ENCODE measurements around the gene S100A11.
A peak's percentile ranks its signal among the peaks of the same experiment; 100 is the strongest.

S100A11 gene

DNA sequence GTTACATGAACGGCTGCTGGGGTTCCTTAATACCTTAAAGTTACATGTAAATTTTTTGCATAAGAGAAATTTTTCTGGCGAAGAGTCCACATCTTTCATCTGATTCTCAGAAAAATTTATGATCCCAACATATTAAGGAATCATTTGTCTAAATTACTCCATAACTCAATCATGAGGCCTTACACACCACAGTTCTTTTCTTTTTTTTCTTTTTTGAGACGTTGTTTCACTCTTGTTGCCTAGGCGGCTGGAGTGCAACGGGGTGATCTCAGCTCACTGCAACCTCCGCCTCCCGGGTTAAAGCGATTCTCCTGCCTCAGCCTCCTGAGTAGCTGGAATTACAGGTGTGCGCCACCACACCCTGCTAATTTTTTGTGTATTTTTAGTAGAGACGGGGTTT, 2.1 kb upstream of the S100A11 start:
- no peak for DNase-seq

DNA sequence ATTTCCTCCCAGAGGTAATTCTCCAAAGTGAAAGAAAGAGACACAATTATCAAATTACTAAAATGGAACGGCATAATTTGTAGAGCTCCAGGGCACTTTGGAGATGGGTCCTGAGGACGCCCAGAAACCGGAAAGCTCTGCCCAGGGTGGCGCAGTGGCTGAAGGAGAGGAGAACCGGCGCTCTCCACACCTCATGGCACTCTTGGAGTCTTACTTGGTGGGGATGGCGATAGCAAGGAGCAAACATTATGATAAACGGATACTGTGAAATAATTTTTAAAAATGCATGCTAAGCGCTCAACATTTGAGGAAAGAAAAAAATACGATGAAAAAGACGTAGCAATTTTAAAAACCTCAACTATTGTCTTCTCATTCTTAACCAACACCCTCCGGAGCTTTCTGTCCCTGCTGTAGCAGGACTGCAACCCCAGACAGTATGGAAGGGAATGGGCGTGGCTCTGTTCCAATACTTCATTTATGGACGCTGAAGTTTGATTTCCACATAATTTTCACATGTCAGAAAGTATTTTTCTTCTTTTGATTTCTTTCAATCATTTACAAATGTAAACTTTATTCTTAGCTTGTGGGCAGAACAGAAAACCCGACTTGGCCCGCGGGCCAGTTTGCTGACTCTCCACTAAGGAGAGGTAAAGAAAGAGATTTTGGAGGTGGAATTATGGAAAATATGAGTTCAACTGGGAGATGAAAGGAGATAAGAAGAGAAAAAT, 1.1 kb downstream of the S100A11 start:
- DNase-seq = peak; percentile 38

DNA sequence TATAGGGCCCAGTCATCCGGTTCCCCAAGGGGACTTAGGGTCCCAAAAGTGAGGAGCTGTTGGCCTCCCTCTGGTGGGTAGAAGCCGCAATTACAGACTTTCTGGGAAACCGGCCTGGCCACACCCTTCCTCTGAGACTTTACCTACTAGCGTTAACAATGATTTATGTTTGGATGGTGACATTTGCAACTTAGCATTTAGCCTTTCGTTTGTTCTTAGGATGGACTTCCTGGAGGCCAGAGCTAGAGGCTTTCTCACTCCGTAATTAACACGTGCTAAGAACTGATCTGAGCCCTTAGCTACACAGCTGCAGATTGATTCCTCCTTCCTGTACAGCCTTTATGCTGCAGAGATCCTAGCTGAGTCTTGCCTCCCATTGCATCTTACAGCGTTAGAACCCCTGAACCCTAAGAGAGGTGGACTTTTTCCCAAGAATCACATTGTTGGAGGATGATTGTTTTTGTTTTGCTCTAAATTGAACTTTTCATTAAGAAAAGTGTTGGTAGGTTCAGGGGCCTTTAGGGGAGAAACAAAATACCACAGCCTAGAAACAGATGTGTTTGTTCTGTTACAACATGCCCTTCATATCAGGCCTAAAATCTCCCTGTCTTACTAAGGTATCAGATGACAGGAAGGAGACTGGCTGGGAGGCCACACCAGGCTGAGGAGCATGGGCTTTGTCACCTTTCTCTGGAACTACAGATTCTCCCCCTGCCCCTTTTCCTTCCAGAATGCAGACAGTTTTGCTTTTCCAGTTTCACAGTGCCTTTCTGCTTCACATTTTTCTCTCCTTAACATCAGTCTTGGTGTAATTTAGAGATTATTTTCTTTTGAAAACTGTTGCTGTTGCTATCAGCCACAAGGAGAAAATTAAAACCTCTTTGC, 1.9 kb downstream of the S100A11 start:
- DNase-seq = peak; percentile 35

DNA sequence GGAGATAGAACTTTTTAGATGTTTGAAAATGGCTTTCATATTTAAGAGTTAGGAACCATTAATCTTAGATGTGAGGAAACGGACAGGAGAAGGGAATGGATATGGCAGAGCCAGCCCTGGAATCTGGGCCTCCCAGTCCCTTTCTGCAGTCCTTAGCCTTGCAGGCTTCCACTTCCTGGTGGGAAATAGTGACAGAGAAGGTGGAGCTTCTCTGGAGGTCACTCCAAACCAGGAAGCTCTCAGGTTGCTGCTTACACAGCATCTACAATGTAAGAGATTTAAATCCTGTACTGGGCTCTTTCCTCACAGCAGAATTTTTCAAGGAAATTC, 2.5 kb downstream of the S100A11 start:
- DNase-seq = no peak

DNA sequence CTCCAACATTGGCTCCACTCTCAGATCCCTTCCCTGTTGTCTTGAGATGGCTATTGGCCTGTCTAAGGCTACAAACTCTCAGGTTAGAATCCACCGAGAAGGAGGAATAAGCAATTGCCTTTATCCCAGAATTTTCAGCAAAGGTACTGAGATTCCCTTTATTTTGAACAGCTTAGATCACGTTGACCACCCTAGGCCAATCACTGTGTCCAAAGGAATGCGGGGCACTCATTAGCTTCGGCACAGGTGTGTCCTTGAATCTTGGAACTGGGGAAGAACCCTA, 6.9 kb downstream of the S100A11 start:
- DNase-seq = no peak

DNA sequence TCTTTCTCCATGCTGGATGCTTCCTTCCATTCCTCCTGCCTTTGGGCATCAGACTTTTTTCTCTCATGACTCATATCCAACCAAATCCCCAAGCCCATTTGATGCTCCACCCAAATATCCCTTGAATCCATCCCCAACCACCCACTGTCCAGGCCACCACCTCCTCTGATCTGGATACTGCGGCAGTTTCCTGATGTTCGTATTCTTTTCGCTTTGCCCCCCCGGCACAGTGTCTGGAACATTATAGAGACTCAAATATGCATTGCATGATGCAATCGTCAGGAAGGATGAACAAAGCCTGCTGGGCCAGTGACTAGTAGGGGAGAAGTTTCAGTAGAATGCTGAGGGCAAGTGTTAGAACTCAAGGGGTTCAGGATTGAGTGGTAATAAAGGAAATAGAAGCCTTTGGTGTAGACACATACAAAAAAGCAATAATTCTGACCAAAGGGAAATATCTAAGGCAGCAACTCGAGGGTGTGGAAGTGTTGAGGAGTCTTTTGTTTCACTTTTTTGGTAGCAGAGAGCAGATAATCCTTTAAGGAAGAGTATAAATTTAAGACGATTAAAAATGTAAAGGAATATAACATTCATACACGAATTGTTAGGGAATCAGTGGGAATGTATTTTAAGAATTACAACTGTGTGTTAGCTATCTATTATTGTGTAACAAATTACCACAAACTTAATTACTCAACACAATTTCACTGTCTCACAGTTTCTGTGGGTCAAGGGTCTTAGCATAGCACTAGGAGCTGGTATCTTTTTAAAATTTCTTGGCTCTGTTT, 7.5 kb downstream of the S100A11 start:
- DNase-seq = no peak

DNA sequence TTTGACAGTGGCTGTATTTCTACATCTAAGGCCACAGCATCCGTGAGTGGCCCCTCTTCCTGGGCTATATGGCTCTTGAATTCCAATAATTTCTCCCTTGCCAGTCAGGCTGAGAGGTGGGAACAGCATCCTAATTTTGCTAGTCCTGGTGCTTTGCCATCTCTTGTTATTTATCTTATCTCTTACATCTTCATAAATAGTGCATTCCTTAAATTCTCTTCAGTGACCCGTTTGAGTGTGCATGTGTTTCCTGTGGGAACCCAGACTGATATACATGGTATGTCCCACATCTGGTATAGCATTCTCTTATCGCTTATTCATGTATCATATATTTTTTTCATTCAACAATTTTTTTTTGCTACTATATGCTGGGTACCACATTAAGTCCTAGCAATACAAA, 9.9 kb downstream of the S100A11 start:
- no peak for DNase-seq

DNA sequence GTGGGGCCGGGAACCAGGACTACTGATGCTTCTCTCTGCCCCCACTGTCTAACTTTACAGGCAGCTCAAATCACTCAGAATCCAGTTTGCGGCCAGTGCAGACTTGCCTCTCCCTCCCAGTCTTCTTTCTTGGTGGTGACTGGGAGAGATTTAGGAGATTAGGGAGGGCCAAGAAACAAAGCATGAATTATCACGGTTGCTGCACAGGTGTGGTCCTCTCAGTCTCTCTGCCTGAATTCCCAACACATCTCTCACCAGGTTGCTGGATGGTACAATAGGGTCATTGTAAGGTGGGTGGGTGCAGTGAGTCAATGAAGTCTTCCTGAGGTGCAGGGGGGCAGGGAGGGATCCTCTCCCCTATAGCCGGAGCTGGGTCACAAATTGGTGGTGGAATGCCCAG, 12.6 kb downstream of the S100A11 start:
- no peak for DNase-seq

DNA sequence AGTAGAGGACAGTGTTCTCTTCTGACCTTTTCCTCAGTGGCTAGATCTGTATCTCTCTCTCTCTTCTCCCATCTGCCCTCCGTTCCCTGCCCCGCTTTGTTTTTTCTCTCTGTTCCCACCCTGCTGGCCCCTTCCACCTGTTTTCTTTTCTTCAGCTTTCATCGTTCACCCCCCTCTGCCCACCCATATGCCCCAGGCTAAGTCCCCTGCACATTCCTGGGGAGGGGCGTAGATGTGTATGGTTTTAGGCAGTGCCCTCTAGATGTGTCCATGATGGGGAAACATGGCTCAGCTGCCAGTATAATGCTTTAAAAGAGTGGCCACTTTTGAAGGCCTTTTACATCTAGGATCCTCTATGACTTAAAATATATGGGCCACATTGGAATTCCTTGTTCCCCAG, 13.6 kb downstream of the S100A11 start:
- no peak for DNase-seq

DNA sequence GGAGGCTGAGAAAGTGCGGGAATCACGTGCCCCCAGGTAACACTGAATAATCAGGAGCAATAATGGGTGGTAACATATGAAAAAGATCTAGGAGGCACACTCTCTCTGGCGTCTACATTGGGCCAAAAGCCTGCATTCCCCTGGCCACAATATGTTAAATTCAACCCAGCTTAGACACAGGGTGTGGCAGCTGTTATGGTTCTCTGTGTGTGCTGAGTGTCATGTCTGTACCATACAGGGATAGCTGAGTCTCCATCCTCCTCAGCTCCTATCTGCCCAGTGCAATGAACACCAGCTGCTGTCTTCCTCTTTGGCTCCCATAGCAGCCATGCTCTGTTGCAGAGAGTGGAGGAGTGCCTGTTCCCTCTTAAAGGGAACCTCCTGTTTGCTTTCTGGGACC, 14.3 kb downstream of the S100A11 start:
- DNase-seq = no peak

DNA sequence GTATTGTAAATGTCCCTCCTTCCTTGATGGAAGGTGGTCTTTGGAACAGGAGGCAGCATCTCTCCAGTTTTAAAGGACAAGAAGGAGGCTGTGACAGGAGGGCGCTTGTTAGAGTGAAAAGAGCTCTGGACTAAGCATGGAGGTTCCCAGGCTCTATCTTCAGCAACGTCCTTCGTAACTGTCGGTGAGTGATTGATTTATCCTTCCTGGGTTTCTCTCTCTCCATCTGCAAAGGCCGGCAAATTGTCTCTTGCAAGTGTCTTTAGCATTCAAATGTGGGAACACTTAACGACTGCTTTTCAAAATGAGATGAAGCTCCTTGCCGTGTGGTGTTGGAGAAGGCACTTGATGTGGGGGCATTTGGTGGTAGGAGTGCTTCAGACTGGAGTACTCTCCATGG, 15.2 kb downstream of the S100A11 start:
- DNase-seq = no peak

DNA sequence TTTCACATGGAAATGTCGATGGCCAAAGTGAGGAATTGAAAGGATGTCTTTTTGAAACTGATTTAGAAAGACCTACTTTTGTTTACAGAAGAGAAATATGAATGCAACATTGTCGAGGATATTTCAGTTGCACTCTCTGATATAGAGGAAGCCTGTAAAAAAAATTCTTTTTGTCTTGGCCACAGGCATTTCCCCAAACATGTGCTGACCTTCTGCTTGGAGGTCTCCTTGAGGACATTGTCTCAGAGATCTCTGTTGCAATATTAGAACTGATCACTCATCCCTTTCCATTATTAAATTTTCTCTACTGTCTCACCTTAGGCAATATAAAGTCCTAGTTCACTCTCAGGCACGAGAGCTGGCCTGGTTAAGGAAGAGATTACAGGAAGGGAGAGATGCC, 16.0 kb downstream of the S100A11 start:
- DNase-seq = no peak

DNA sequence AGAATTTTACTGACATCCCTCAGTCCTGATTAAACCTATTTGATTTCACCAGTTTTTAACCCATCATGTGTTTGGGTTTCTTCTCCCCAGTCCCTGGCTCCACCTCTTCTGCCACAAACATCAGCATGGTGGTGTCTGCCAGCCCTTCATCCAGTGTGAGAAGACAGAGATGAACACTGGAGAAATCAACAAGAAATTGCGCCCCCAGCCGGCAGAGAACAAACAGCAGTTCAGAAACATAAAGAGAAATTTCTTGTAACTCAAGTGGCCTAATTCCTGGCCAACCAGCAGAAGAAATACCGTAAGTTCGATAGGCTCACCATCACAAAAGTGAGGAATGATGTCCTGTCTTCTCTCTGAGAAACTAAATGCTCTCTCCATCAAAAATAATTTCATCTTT, 18.3 kb downstream of the S100A11 start:
- no peak for DNase-seq

DNA sequence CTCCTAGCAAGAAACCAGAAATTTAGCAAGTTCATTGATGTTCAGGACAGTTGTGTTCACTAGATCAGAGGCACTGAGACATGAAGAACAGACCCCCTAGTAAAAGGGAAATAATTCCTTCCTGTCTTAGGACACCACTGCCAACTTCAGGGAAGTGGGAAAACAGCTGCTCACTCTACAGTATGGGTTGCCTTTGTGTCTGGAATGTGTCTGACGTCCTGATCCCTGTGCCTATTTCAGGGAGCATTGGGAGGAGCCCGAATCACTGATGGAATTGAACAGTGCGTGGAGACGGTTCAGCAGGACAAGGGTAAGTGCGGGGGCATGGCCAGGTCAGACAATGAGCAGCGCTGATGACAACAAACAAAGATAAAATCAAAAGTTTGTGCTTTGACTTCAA, 21.0 kb downstream of the S100A11 start:
- DNase-seq = no peak

DNA sequence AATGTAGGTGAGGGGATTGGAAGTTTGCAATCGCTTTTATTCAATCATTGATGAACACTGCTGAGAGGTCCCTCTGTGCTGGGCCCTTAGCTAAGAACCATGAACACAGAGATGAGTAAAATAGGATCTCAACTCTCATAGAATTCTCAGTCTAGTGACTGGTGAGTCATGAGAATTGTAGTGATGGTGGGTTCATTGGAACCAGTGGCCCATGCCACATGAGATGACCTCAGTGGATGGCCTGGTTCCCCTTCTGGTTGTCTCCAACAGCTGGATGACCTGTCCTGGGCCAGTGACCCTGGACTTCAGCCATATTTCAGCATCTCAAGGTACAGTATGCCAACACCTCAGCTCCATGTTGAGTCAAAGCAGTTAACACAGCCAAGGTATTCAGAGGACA, 21.9 kb downstream of the S100A11 start:
- DNase-seq = no peak

DNA sequence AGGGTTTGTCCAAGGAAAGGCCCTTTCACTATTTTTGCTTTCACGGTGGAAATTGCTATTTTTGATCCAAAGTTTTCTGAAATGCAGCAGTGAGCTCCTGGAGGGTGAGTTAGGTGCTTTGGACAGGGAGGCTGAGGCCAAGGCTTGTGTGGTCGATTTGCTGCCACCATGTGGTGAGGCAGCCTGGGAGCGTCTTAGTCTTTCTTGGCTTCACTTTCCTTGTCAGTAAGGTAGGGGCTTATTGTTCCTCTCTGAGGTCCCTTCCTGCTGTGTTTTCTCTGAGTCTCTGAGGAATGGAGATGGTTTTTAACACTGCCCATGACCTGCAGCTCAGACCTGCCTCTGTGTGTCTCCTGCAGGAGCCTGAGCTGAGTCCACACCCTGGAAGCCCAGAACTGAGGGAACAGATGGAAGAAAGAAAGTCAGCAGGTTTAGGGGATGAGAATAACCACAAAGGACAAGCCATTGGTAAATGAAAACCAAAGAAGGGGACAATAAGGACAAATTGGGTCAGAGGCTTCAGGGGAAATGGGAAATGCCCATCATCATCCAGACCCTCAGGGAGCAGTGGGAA, 23.1 kb downstream of the S100A11 start:
- DNase-seq = no peak

DNA sequence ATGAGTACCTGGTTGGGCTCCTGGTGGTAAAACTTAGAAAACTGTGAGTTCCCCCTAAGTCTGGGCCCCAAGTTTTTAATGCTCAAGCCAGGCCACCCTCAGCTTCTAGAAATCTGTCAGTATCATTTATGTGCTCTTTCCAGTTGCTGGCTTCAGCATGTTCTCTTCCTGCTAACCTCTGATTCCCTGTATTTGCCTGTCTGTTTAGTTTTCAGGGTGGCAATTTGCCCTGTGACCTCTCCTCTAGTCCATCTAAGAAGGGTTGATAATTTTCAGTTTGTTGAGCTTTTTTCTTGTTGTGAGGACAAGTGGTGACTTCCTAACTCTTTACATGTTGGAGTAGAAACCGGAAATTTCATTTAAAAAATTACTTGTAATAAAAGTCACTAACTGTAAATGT, 27.1 kb downstream of the S100A11 start:
- DNase-seq = no peak

DNA sequence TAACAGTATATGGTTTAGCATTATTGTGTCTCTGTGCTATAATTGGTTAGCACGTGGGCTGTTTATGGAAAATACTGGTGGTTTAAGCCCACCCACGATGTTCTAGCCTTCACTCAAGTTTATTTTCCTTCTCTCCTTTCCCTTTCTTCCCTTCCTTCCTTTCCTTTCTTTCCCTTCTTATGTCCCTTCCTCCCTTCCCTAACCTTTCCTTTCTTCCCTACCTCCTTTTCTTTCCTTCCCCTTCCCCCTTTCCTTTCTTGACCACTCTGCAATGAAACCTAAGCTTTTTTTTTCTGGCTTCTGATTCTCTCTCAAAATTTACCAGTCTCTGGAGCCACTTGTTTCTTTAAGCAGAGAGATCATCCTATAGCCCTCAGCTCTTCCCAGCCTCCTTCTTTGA, 29.8 kb downstream of the S100A11 start:
- no peak for DNase-seq

DNA sequence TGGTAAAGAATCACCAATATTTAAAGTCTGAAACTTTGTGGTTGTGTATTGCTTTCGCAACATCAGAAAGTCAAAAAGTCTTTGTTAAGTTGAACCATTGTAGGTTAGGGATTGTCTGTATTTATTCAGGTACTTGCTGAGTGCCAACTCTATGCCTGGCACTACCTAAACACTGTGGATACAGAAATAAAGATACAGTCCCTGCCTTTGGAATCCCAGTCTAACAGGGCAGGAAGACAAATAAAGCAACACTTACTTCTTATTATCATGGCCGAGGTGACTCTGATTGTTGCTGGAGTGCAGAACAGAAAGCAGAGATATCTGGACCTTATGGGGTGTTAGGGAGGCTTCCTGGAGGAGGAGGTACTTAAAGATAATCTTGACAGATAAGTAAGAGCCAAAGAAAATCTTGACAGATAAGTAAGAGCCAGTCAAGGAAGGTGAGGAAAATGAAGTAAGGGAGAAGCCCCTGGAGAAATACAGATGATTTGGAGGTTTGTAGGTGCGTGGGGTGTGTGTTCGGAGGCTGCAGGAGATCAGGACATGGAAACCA, 31.4 kb downstream of the S100A11 start:
- no peak for DNase-seq

DNA sequence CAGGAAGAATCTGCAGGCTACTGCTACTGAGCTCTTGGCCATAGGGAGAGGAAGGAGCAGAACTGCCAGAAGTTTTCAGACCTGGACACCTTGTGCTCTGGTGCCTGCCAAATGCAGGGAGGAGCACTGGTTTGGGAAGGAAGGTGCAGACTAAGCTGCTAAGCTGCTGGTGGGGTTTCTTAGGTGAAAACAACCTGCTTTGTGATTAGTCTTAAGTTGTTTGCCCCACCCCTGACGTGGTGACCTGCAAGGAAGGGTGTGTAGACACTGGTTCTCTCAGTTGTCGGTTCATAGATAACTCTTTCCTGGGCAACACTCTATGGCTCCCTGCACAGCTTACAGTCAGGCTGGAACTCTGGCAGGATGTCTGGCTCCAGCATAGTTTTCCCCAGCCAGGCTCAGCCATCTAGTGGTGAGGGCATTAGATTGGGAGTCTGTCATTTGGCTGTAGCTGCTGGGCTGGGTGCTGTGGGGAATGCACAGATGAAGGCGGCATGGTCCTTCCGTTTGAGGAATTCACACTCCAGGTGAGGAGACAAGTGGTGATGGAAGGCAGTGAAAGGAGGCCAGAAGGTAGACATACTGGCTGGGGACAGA, 32.9 kb downstream of the S100A11 start:
- DNase-seq = no peak

DNA sequence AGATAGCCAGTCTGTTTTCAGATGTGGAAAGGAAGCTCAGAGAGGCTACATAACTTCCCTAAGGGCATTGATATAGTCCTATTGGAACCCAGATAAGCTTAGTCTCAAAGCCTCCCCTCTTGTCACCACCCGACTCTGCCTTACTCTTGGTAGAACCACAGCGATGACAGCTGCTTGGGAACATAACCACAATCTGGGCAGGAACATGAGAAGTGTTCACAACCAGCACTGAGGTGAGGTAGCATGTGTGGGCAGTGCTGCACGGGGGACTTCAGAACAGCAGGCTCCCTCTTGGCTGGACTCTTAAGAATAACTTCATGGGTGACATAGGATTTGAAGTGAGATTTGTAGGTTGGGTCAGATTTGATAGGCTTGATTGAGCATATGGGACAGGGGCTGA, 33.8 kb downstream of the S100A11 start:
- no peak for DNase-seq

DNA sequence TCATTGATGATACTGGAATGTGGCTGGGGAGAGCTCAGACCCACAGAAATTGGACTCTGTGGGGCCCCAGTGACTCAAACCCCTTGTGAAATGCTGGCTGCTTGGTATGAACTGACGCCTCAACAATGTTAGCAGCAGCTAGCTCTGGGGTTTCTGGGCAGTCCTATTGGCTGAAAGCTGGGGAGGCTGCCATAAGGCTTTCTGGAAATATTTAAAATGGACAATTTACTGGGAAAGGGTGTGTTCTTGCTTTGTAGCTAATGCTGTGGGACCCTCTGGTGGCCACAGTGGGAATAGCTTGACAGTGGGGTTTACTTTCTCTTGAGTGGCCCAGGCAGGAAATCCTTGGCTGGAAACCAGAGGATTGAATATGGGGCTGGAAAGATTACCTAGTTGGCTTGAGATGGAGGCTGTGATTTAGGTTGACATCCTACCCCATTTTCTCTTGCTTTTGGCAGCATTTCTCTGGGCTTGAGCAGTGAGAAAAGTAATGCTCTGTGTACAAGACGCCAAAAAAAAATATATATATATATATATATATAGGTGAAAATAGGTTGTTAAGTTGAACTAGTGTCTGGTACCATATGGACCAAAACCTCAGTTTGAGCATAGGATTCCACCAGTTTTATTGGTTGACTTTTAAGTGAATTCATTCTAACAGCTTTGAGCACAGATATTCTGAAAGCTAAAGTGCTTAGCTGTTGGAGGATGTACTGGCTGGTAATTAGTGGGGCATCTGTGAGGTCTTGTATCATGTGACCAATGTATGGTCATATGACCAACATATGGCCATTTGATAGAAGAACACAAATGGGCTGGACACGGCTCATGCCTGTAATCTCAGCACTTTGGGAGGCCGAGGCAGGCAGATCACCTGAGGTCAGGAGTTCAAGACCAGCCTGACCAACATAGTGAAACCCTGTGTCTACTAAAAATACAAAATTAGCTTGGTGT, 34.9 kb downstream of the S100A11 start:
- peak; percentile 92 for DNase-seq
